ENCODE measurements around the gene SGF29. TPM values are rescaled to one million over a fixed set of nuclear protein-coding genes. Genes with fewer than 3 reads are reported as not detected.

Gene SGF29
- total and polyA plus RNA-seq, 10 donors = 22.9 to 35.1 (median 27.5) TPM

DNA sequence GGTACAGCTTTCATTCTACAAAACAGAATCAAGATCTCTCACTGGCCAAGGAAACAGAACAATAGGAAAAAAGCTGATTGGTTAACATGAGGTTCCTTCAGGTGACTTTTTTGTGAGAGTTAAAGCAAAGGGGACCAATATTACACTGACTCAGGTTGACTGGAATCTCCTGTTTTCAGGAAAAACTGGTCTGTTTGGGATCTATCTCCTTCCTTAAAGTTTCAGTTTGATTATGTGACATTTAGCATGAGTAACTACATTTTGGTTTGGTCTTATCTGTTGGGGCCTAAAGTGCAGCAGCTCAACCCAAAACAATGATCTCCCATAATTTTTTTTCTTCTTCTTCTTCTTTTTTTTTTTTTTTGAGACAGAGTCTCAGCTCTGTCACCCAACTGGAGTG, 24.6 kb upstream of the SGF29 start:
- no peaks in the 10 kb centered on the region for H3K9me3 ChIP-seq
- intact Hi-C loops (cut with DNase I; ENCODE audit: low total_unique reads) = no loop called here
- no peaks in the 10 kb centered on the region for H3K27me3 ChIP-seq (replicated peaks in 1 of 7)
- no peaks in the 10 kb centered on the region for H3K36me3 ChIP-seq
- TF ChIP-seq CTCF (IDR thresholded peaks at IDR 0.05 in 8 of 11, conservative IDR thresholded peaks at IDR 0.05 in 3 of 11) (no peak), POLR2A (IDR thresholded peaks at IDR 0.05) (no peak), POLR2AphosphoS5 (IDR thresholded peaks at IDR 0.05) (no peak)
- H3K4me3 ChIP-seq = no peak overlapping the region
- no peak for DNase-seq
- H3K27ac ChIP-seq = no peak overlapping the region
- peaks cover 0 to 28% (median 16%) of the 10 kb centered on the region in 6 donors for H3K4me1 ChIP-seq

- WGBS, 5 donors = 66 to 77% (median 76%) methylated on average over 9 of the region's 9 CpGs
- no peak for DNase-seq
- H3K36me3 ChIP-seq = no peaks in the 10 kb centered on the region
- peaks cover 0 to 43% (median 28%) of the 10 kb centered on the region in 6 donors for H3K4me1 ChIP-seq
- intact Hi-C loops (cut with DNase I; ENCODE audit: low total_unique reads) = no loop called here
- H3K9me3 ChIP-seq = no peaks in the 10 kb centered on the region
- no peaks in the 10 kb centered on the region for H3K27me3 ChIP-seq (replicated peaks in 1 of 7)
- no peak overlapping the region for H3K4me3 ChIP-seq
- H3K27ac ChIP-seq = peak overlapping the region in 6 of 8 donors; percentile 17 to 80 (median 70)
- peak; percentile 51 to 70 (median 56) for TF ChIP-seq POLR2AphosphoS5 (IDR thresholded peaks at IDR 0.05)
- no peak for TF ChIP-seq POLR2A (IDR thresholded peaks at IDR 0.05)
These were observed 21.7 kb upstream of the SGF29 start for GRCh38 chr16:28531777-28532744.

- peak overlapping the region in 5 of 8 donors; percentile 17 to 80 (median 76) for H3K27ac ChIP-seq
- intact Hi-C loops (cut with DNase I; ENCODE audit: low total_unique reads) = no loop called here
These were observed 20.6 kb upstream of the SGF29 start for GRCh38 chr16:28532940-28533647.

More at GRCh38 chr16:28532940-28533647, 20.6 kb upstream of the SGF29 start:
- Histone ChIP-seq H3K4me3 (no peak overlapping the region), H3K36me3 (no peaks in the 10 kb centered on the region), H3K9me3 (no peaks in the 10 kb centered on the region), H3K4me1 (peaks cover 0 to 43% (median 28%) of the 10 kb centered on the region in 6 donors), H3K27me3 (replicated peaks in 1 of 7) (peaks cover 0 to 6% (median 0%) of the 10 kb centered on the region in 7 donors)
- WGBS, 5 donors = 87 to 98% (median 96%) methylated on average over 5 of the region's 5 CpGs
- TF ChIP-seq POLR2AphosphoS5 (IDR thresholded peaks at IDR 0.05) = no peak
- no peak for TF ChIP-seq POLR2A (IDR thresholded peaks at IDR 0.05)
- no peak for TF ChIP-seq CTCF (IDR thresholded peaks at IDR 0.05 in 8 of 11, conservative IDR thresholded peaks at IDR 0.05 in 3 of 11)
- DNase-seq = no peak

Measured in spleen (tissue), 11 donors.